Stimulated activated naive CD8-positive, alpha-beta T cell treated with anti-CD3 and anti-CD28 coated beads, Interleukin-15, Interleukin-2, amounts not matched to agents 100 ng/mL and 50 ng/mL, for 24 hours (primary cell): Measurements from ENCODE around the gene CNNM4.

Source experiments
- H3K27ac Mint-ChIP-seq: one replicate; pipeline ENCODE4 v1.8.0; 2021; ENCODE audit warnings: mild to moderate bottlenecking, mixed read lengths
- H3K27me3 Mint-ChIP-seq: one replicate; pipeline ENCODE4 v1.8.0; 2021; ENCODE audit warnings: mixed read lengths
- H3K36me3 Mint-ChIP-seq: one replicate; pipeline ENCODE4 v1.8.0; 2021; ENCODE audit warnings: low read depth, mixed read lengths
- H3K4me1 Mint-ChIP-seq: one replicate; pipeline ENCODE4 v1.8.0; 2021; ENCODE audit warnings: low read depth, mixed read lengths
- H3K4me3 Mint-ChIP-seq: one replicate; pipeline ENCODE4 v1.8.0; 2021; ENCODE audit warnings: mild to moderate bottlenecking, mixed read lengths
- H3K9me3 Mint-ChIP-seq: one replicate; pipeline ENCODE4 v1.8.0; 2021; ENCODE audit warnings: mixed read lengths

Gene CNNM4

DNA sequence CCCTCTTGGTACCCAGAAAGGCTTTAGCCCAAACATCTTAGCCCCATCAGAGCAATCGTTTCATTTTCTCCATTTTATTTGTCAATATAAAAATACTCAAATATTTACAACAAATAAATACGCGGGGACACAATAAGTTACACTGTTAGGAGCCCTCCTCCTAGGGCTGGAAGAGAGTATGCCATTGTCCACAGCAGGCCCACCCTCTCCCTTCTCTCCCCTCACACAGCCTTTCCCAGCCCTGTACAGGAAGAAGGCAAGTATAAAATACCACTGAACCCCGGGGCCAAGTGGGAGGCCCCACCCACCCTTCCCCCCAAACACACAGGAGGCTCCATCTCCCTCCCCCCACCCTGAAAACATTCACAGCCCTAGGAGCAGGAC lies 99.0 kb downstream of the CNNM4 start:
- Mint-ChIP-seq H3K4me3 (no peak overlapping the region), H3K36me3 (peaks cover 13% of the 10 kb centered on the region), H3K9me3 (no peaks in the 10 kb centered on the region), H3K27ac (no peak overlapping the region), H3K4me1 (peaks cover 44% of the 10 kb centered on the region), H3K27me3 (no peaks in the 10 kb centered on the region)

DNA sequence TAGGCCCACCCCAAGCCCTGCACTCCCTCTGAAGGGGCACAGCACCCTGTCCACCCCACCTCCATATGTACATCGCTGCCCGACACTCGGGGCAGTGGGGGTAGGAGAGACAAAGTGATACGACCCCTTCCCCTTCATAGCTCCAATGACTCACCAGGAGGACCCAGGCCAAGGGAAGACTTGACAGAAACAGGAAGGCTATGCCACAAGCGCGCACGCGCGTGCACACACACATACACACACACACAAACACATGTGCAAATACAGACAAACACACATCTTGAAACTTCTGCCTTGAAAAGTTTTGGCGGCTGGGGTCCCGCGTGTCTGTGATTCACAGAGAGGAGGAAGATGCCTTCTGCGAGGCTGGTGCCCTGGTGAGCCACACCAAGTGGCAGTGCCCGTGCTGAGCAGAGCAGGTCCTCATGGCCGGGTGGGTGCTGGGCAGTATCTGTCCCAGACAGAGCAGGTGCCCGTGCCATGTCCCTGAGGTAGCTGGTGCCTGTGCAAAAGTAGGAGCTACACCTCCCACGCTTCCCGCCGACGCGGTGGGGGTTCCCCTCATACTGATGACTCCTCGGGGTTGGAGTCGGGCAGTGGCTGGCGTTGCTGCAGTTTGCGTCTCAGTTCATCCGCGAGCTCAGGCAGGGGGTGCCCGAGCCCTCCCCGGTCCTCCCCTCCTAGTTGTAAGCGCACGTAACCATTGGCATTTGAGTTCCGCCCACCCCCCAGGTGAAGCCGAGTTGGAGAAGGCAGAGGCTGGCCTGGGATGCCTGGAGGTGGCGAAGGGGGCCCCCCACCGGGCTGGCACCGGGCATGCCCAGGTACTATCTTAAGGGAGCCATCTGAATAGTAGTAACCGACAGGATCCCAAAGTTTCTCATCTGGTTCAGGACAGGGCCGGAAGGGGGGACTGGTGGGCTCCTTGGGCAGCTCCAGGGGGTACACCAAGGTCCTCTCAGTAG lies 99.6 kb downstream of the CNNM4 start:
- H3K4me3 Mint-ChIP-seq: no peak overlapping the region
- peaks cover 40% of the 10 kb centered on the region for H3K4me1 Mint-ChIP-seq
- H3K9me3 Mint-ChIP-seq: no peaks in the 10 kb centered on the region
- peaks cover 8% of the 10 kb centered on the region for H3K36me3 Mint-ChIP-seq
- no peak overlapping the region for H3K27ac Mint-ChIP-seq
- H3K27me3 Mint-ChIP-seq: no peaks in the 10 kb centered on the region

GRCh38 chr2:96861074-96861473 lies 100.4 kb downstream of the CNNM4 start:
- H3K4me1 Mint-ChIP-seq: peaks cover 37% of the 10 kb centered on the region
- H3K27me3 Mint-ChIP-seq: no peaks in the 10 kb centered on the region
- H3K36me3 Mint-ChIP-seq: peaks cover 13% of the 10 kb centered on the region
- no peaks in the 10 kb centered on the region for H3K9me3 Mint-ChIP-seq
- H3K27ac Mint-ChIP-seq: no peak overlapping the region
- H3K4me3 Mint-ChIP-seq: no peak overlapping the region
